HG03558 (cell line): ENCODE data around the gene ANAPC13.

Experiments
- ATAC-seq: cut with Tn5 transposase; IDR thresholded peaks from one replicate; pipeline ENCODE4 v1.9.1; 2021; ENCODE audit warnings: moderate number of reproducible peaks; ENCODE audit not compliant: unreplicated experiment; ENCODE audit errors: extremely low read depth

Gene ANAPC13

DNA sequence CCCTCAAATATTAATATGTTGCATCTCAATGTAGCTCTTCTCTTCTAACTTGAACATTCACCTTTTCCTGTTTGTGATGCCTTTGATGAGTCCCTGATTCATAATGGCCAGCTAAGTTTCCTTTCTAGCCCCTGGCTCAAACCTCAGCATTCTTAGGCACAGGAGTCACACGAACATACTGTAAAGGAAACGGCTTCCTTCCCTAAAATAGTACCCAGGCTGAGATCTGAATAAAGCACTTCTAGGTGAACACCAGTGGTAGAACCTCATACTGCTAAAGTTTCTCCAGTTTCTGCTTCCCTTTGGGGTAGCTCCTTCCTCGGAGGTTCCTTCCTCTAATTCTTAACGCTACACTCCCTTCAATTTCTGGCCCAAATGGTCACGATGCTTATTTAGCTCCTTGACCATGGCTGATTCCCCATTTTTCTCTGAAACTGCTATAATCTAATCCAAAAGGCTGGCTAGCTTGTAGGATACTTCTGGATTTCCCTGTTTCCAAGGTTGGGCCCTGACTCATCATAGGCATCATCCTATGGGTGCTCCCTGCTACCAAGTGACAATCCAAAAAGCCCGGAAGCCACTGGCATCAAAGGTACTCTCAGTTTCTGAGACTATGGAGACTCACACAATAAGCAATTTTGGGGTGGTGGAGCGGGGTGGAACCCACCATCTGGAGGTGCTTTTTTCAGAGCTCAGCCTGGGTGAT, 2.4 kb downstream of the ANAPC13 start:
- ATAC-seq: no peak

- ATAC-seq: no peak
Observed at GRCh38 chr3:134482622-134483021, 3.2 kb downstream of the ANAPC13 start.

DNA sequence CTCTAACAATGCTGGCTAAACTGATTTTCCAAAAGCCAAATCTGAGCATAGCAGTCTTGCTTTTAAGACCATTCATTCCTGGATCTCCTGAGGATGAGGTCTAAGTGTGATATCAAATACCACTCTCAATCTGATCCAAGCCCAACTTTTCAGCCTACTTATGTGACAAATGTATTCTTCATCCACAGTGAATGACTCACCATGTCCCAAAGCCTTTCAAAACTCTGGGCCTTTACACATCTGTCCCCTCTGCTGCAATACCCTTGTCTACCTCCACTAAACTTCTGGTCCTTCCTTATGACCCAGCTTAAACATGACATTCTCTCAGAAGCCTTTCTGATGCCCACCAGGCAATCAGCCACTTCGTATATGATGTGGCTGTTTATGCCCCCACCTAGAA, 4.6 kb downstream of the ANAPC13 start:
- ATAC-seq: no peak

DNA sequence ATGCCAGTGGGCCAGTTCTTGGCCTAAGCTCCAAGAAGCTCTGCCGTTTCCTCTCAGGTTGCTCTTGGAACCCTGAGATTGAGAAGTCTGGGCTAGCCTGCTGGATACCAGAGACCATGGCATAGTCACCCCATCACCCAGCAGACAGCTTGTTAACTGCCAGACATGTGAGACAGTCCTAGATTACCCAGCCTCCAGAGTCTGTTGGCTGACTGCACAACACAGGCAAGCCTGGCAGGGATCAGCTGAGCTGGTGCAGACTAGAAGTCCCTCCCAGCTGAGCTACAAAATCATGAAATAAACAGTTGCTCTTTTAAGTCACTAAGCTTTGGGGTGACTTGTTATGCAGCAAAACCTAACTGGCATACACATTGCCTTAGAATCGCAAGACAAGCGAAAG, 5.2 kb downstream of the ANAPC13 start:
- no peak for ATAC-seq

GRCh38 chr3:134477938-134478337, 7.8 kb downstream of the ANAPC13 start:
- ATAC-seq: no peak

GRCh38 chr3:134477002-134477401, 8.8 kb downstream of the ANAPC13 start:
- no peak for ATAC-seq

GRCh38 chr3:134476306-134476705, 9.5 kb downstream of the ANAPC13 start:
- ATAC-seq: no peak

GRCh38 chr3:134474956-134475355, 10.8 kb downstream of the ANAPC13 start:
- no peak for ATAC-seq

- ATAC-seq: no peak
Observed at GRCh38 chr3:134473868-134474546, 11.8 kb downstream of the ANAPC13 start.

- no peak for ATAC-seq
Observed at GRCh38 chr3:134472831-134473230, 13.0 kb downstream of the ANAPC13 start.

DNA sequence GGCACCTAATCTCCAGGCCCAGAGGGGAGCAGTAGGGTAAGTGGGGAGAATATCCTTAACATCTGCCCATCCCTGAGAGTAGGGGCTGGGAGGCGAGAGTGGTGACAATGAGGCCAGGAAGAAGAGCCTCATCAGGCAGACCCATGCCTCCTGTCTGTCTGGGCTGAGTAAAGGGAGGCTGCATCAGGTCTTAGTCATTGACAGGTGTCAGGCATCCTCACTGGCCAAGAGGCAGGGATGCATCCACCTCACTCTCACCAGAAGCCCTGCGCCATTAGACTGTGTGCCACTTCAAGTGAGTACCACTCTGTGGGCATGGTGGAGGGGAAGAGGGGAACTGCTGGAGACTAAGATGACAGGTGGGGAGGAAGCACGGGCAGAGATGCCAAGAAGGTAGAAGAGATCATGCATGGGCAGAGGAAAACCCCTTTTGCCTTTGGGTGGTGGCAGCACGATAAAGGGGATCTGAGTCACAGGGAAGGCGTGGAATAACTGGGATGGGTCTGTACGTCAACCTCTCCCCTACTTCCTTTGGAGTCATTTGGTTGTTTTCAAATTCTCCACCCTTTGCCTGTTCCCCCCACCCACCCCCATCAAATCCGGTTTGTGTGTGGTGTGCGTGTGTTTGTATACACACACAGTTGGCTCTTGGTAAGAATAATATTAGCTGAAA, 14.1 kb downstream of the ANAPC13 start:
- no peak for ATAC-seq

DNA sequence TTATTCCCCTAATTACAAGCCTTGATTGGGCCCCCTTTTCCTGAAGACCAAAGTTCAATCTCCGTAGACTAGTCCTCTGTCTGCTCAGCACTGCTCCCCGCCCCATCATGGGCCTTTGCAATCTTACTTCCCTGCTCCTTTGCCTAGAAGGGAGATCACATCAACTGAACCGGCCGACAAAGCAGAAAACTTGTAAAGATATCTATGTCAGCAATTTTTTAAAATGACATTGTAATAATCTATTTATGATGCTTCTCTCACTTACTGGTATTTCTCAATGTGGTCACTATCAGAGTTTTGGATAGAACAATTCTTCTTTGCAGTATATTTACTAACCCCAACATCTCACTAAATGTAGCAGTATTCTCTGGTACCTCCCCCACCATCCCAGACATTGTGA, 17.3 kb downstream of the ANAPC13 start:
- ATAC-seq: no peak

DNA sequence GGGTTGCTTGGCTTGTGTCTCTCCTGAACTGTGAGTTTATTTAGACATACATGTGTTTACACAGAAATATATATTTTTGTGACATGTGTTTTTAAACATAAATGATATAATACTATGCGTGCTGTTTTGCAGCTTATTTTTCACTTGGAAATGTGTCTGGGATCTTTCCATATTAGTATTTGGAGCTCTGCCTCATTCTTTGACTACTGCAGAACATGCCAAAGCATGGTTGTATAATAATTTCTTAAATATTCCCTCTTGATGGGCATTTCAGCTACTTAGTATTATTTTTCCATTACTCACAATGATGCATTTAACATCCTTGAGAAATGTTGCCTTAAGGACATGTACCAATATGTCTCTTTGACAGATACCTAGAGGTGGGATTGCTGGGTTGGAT, 19.5 kb downstream of the ANAPC13 start:
- no peak for ATAC-seq

- no peak for ATAC-seq
Observed at GRCh38 chr3:134464689-134465365, 21.0 kb downstream of the ANAPC13 start.

DNA sequence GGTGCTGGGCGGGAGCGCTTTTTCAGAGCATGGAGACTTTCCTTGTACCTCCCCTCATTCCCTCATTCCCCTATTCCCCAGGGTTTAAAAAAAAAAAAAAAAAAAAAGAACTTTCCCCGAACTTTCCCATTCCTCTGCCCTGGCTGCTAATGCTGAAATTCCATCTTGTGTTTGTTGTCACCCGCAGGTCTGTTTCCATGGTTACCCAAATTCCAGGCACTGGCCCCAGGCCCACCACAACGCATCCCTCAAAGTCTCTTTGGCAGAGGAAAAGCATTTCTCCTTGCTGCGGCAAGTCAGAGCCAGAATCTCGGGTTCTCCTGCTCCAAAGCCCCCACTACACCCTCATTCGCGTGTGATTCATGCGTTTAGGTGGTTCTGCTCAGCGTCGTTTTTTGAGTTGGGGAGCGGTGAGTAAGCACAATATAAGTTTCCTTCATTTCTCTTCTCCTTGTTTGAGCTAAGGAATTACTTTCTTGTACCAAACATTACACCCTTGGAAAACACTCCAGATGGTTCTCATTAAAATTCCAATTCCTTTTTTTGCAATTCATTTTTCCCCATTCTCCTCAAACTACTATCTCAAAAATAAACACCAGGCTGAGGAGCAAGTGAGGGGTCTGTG, 21.6 kb downstream of the ANAPC13 start:
- ATAC-seq: no peak

DNA sequence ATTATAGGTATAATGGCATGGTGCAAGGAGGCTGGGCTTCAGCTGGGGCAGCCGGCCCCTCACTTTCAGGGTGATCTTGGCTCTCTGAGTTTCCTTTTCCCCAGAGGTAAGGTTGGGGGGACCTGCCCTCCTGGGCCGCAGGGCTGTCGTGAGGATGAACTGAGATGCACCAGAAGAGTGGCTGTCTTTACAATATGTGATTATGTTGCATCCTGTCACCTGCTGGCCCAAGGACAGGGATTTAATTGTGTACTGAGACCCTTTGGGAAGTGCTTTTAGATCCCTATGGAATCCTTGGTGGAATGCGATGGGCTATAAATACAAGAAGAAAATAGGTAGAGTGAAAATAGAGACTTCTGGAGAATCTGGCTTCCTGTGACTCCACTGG, 22.1 kb downstream of the ANAPC13 start:
- ATAC-seq: no peak

DNA sequence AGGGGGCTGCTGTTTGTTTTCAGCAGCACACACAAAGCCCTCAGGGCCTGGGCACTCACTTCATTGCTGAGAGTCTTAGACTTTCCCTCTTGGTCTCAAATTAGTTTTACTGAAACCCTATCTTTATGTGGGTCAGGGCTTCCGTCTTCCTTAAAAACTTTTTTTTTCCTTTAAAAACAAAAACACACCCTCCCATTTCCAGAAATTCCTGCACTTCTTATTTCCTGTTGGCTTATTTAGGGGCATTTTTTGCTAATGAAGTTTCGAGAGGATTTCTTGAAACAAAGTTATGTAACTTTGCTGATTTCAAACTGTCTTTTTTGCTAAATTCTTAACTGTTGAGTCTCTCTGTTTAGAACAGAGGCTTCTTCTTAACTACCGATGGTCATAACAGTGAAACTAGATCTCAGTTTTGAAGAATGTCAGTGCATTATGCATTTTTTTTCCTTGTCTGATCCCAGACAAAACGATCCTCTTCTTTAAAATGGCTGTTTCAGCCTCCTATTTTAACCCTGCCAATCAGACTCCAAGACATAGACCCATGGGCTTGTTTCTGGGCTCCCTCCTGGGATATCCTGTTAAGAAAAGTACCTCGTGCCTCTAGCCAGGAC, 23.3 kb downstream of the ANAPC13 start:
- no peak for ATAC-seq

DNA sequence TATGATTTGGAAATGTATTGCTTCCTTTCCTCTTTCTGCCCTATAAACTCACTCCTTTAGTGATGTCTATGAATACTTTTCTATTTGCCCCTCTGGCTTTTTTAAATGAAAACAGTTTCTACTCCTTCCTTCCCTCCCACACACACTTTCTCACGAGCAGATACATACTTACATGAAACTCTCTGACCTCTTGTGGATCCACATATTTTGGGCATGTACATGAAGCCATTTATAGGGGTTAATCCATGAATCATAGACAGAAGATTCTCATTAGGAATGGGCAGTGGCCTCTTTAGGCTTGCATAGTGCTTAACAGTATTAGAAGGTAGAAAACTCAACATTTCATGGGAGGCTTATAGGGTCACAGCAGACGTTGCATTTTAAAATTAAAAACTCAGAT, 24.8 kb downstream of the ANAPC13 start:
- ATAC-seq: no peak

GRCh38 chr3:134459562-134459961, 26.2 kb downstream of the ANAPC13 start:
- no peak for ATAC-seq

GRCh38 chr3:134458406-134458945, 27.3 kb downstream of the ANAPC13 start:
- no peak for ATAC-seq
